Posterior vena cava (tissue), 2 donors: ENCODE data around the gene ANKRD29. TPM values are rescaled to one million over a fixed set of nuclear protein-coding genes. Genes with fewer than 3 reads are reported as not detected.
"Not testable (repeated sequence)": the region's sequence is repeated elsewhere in the genome, so short reads cannot be mapped to it uniquely, and the experiment has no call there.

Source experiments
- DNase-seq: peaks from one replicate; pipeline ENCODE4 v3.0.0-alpha.2; 2020; ENCODE audit warnings: low spot score
- intact Hi-C, 2 donors: fragments of 100-400 bp; cut with DNase I; formaldehyde crosslinking; loops; one replicate each; pipeline versions ENCODE4 v1.14.1 to v1.14.2; 2022 to 2023
- total RNA-seq, 2 donors: library from RNA; stranded (reverse); fragmentation: NEBNext Ultra II Directional; extraction: Animal tissue kit (Norgen Biotek cat#: 25700); gene quantifications; one replicate each; pipeline ENCODE4 v1.2.1, GENCODE V29; 2021
- donor health status: DM: yes; HTN: yes; CAD: no.
- donor health status: DM: yes; HTN: yes; CAD: no.

Gene ANKRD29
- total RNA-seq, 2 donors from 2014 or later = 16.7 to 24.2 TPM

DNA sequence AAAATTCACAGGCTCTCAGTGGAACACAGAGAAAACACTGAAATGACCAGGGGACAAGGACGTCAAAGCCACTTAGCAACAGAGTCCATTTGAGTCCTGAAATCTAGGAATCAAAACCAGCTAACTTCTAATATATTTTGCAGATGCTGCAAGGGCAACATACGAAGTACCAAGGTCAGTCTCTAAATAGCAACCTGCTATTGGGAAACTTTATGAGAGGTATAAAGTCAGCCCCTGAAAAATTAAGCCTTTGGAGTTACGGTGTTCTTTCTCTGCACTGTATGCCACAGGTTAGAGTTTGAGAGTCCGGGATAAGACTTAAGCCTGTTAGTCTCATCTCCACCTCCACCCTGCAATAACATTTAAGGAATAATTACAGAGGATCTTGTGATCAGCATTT, 89.7 kb downstream of the ANKRD29 start:
- intact Hi-C loops = no loop called here
- no peak for DNase-seq

DNA sequence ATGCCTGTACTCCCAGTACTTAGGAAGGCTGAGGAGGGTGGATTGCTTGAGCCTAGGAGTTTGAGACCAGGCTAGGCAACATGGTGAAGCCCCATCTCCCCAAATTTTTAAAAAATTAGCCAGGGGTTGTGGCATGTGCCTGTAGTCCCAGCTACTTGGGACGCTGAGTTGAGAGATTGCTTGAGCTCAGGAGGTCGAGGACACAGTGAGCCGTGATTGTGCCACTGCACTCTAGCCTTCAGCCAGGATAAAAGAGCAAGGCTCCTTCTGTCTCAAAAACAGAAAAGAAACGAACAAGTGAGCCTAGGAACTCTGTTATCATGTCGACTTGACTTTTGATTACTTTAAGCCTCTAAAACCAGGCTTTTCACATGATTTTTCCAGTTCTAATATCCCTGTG, 90.1 kb downstream of the ANKRD29 start:
- intact Hi-C loops = no loop called here
- DNase-seq = no peak

DNA sequence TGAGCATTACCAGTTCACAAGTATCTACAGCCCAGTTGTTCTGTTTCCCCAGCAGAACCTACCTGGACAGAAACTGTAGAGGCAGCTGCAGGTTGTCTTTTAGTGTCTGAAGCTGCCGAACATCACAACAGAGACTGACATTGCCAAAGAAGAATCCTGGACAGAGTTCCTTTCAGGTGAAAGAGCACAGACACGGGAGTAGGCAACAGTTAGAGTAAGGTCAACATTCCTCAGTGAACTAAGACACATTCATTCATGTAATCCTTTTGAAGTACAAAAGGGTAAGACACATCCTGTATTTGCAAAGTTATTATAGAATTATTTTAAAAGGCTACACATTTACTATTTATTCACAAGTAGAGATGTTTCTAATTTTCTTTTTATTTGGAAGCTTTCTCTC, 90.7 kb downstream of the ANKRD29 start:
- no peak for DNase-seq
- intact Hi-C loops = no loop called here

DNA sequence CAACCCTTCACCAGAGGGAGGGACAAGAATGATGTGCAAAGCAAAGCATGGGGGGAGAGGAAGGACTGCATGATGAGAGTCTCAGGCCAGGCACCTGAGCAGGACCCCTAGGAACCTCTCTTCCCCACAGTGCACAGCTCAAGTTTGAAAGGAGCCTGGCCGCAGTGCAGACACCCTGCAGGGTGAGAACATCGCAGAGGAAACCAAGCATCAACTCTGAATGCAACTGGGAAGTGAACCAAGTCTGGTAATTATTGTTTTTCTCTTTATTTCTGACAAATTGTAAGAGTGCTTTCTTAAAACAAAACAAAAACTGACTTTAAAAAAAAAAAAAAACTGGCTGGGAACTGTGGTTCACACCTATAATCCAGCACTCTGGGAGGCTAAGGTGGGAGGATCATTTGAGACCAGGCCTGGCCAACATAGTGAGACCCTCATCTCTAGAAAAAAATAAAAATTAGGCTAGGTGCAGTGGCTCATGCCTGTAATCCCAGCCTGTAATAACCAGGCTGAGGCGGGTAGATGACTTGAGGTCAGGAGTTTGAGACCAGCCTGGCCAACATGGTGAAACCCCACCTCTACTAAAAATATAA, 91.7 kb downstream of the ANKRD29 start:
- intact Hi-C loops = no loop called here
- DNase-seq = no peak

DNA sequence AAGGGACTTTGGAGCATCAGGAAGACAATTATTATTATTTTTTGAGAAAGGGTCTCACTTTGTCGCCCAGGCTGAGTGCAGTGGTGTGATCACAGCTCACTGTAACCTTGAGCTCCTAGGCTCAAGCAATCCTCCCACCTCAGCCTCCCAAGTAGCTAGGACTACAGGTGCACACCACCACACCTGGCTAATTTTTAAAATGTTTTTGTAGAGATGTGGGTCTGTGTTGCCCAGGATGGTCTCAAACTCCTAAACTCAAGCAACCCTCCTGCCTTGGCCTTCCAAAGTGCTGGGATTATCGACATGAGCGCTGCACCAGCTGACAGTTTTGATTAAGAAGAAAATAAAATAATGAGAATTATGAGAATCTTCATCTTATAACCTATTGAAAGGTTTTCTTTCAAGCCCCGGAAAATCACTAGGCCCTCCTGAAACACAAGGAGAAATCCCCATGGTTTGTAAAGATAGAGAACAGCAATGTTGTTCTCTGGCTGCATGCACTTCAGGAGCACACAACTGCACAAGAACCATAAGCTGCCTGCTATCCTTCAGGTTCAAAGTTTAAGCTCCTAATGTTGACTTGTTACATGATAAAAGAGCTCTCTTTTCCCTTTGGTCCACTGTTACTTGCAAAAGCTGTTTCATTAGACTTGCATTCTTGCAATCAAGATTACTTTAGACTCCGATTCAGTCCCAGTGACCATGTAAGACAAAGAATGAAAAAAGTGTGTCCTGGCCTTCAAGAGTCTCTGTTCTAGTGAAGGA, 93.2 kb downstream of the ANKRD29 start:
- intact Hi-C loops = no loop called here
- no peak for DNase-seq

DNA sequence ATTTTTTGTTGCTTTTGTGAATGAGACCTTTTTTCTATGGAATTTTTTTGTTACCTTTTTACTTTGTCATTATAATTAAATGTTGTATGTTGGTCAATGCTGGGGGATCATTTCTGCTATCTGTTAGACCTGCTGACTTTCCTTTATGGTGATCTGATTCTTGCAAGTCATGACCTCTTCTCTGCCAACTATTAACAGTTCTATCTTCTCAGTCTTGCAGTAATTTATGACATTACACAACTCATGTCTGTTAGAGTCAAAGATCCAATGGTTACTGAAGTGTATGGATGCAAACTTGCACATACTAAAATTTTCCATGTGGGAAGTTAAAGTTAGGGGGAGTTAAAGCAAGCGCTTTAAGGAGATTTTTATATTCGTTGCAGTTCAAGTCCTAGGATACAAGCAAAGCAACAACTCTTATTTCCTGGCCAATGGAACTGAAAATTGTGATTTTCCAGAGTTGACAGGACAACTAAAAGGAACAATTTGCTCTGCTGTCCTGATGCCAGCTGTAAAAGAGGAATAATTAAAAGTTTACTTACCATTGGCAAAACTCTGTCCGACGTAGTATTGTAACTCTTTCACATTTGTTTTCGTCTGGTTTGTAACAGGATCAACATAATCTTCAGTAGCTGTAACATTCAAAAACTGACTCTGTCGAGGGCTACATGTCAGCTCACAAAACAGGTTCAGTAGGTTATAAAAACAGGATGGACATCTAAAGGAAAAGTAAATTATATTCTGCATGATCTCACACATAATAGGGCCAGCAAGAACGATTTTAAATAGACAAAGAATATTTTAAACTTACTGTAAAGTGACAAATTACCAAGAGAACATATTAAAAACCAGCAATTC, 94.2 kb downstream of the ANKRD29 start:
- intact Hi-C loops = no loop called here

DNA sequence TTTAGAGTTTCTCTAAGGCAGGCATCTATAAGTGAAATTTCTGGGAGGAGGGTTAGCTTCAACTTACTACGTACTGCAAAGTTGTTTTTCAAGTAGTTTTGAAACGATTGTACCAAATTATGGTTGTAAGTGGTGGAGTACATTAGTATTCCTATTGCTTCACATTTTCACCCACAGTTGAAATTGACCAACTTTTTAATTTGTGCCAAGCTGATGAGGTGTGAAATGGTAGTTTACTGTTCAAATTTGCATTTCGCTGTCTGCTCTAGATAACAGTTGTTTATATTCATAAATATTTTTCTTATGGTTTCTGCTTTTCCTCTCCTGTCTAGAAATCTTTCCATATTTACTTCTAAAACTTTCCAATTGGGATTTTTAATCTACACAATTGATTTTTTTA, 95.0 kb downstream of the ANKRD29 start:
- DNase-seq = no peak
- intact Hi-C loops = no loop called here

More for the DNA sequence above, 94.2 kb downstream of the ANKRD29 start:
- no peak for DNase-seq

DNA sequence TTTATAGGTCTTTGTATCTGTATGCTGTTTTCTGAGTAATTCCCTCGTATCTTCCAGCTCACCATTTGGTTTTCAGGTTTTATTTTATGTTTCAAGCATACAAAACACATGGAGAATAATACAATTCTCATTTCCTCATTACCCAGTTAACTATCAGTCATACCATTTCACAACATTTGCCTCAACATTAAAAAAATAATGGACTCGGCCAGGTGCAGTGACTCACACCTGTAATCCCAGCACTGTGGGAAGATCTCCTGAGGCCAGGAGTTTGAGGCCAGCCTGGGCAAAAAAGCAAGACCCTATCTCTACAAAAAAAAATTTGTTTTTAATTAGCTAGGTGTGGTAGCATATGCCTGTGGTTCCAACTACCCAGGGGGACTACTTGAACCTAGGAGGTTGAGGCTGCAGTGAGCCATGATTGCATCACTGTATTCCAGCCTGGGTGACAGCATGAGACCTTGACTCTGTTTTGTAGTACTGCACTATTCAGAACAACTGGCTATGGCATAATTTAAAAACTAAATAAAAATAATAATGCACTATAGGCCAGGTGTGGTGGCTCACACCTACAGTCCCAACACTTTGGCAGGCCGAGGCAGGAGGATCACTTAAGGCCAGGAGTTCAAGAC, 96.7 kb downstream of the ANKRD29 start:
- DNase-seq = no peak
- intact Hi-C loops = no loop called here

DNA sequence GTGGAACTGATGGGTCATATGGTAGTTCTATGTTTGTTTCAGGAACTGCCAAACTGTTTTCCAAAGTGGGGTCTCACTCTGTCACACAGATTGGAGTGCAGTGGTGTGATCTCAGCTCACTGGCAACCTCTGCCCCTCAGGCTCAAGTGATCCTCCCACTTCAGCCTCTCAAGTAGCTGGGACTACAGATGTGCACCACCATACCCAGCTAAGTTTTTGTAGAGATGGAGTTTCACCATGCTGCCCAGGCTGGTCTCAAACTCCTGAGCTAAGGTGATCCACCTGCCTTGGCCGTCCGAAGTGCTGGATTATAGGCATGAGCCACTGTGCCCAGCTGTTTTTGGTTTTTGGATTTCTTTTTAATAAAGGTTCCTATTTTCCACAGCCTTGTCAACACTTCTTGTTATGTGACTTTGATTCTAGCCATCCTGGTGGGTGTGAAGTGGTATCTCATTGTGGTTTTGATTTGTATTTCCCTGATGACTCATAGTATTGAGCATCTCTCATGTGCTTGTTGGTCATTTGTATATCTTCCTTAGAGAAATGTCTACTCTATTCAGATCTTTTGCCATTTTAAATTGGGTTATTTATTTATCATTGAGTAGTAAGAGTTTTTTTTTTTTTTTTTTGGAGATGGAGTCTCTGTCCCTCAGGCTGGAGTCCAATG, 99.2 kb downstream of the ANKRD29 start:
- DNase-seq = no peak
- intact Hi-C loops = no loop called here

DNA sequence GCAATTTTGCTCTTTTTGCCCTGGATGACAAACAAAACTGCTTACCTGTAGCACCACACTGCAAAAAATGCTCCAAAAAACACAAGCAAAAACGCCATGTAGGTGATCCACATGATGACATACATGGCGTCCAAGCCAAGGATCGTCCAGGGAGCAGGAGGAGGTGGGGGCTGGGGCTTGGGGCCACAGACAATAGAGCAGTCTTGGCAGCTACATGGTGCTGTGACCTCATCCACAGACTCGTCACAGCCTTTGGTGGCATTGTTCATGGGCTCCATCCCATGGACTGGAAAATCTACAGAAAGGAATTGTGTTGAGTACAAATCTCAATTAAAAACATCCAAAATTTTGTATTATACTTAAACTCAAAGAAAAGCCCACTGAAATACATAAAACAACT, 102.5 kb downstream of the ANKRD29 start:
- intact Hi-C loops = no loop called here
- no peak for DNase-seq

DNA sequence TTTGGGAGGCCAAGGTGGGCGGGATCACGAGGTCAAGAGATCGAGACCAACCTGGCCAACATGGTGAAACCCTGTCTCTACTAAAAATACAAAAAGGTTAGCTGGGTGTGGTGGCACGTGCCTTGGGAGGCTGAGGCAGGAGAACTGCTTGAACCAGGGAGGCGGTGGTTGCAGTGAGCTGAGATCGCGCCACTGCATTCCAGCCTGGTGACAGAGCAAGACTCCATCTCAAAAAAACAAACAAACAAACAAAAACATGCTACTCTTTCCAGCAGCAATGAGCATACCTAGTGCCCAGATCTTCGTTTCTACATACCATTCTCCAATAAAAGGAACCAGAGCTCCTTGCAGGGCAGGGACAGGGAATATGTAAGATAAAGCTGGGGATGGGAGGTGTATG, 105.2 kb downstream of the ANKRD29 start:
- intact Hi-C loops, DNase-seq: not testable (repeated sequence)

DNA sequence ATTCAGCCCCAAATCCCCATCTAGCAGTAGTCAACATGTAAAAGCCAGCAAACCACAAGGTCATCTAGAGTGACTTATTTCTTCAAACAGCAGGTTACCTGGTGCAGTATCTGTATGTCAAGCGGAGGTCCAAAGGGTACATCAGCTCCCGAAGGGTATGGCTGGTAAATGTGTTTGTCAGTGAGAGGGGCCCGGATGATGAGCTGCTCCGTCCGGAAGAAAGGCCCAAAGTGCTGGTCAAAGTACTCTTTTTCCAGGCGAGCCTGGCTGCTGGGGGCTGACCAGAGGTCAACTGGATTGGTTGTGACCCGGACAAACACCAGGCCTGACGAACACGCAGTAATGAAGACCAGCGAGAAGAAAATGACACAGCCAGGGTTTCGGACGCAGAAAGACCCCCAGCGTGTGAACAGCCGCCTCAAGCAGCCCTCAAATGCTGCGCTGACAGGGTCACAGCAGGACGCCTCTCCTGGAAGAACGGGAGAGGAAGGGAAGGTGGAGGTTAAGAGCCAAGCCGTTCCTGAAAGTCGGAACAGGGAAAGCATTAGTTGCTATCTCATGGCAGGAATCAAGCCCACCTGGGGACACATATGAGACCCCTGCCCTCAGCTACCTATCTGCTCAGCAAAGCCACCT, 106.4 kb downstream of the ANKRD29 start:
- no peak for DNase-seq
- intact Hi-C loops = no loop called here

DNA sequence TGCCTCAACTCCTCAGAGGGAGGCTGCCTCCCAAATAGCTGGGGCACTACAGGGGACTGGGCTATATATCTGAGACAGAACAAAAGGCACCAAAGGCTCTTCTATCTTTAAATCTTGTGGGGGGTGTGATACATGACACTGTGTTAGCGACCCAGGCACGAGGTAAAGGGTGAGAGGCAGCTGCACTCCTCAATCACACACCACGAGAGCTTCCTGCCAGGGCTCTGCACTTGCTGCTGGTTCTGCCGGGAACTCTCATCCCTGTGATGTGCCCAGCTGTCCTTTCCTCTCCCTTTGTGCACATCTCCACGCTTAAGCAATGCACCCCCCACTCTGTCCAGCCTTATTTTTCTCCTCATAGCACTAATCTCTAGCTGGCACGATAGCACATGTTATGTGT, 108.8 kb downstream of the ANKRD29 start:
- intact Hi-C loops = no loop called here
- DNase-seq = no peak

DNA sequence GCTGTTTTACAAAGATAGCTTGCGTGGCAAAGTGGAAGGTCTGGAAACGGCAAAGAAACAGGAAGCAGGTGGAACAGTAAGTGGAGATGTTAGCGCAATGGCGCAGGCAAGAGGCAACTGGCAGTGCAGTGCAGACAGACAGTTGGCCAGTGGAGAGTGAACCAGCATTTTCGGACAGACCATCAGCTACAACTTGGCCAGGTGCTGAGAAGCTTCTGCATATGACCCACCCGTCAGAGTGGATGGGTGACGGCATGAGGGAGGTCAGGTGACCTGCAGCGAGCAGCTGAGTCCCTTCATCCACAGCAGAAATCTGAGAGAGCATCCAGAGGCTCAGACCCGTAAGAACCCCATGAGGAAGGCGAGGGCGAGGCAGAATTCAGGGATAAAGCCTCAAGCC, 110.2 kb downstream of the ANKRD29 start:
- DNase-seq = no peak
- intact Hi-C loops = no loop called here

DNA sequence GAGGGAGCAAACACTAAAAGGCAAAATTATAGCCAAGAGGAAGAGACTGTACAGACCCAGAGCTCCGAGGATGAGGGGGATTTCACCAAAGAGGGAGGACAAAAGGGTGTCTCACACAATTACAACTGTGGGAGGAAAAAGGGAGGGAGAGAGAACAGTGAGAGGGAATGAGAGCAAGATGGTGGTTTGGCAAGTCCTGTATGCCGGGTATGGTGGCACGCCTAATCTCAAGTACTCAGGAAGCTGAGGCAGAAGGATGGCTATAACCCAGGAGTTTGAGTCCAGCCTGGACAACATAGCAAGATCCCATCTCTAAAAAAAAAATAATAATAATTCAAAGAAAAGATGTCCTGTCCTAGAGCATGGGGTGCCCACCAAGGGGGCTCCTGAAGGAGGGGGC, 110.7 kb downstream of the ANKRD29 start:
- intact Hi-C loops = no loop called here
- DNase-seq = no peak

DNA sequence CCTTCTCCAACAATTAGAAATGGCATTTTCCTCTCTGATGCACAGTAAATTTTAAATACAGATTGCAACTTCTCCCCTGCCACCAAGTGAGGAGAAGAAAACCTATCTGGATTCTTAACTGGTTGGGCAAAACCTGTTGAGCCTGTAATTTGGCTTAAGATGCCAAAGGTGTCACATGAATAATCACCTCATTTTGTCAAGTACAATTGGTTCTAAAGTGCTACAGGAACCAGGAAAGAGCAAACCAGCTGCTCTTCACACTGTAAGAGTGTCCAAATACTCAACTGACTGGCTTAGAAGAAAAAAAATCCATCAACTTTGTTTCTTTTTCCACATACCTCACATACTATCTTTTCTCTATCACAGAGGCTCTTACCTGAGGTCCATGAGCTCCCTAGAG, 111.8 kb downstream of the ANKRD29 start:
- no peak for DNase-seq
- intact Hi-C loops = no loop called here
